IPS-20b (cell line): Measurements from ENCODE around the gene GRM1.
"Not testable (repeated sequence)": the region's sequence is repeated elsewhere in the genome, so short reads cannot be mapped to it uniquely, and the experiment has no call there.

ENCODE experiments used
- H3K27ac ChIP-seq: one replicate; pipeline ENCODE4 v1.5.1; 2013; ENCODE audit warnings: low read length
- H3K27me3 ChIP-seq: 2 replicates; pipeline ENCODE4 v1.6.1; 2013; ENCODE audit warnings: mild to moderate bottlenecking, low read length, inconsistent platforms; ENCODE audit not compliant: insufficient read depth
- H3K36me3 ChIP-seq: 2 replicates; pipeline ENCODE4 v1.6.1; 2013; ENCODE audit warnings: low read depth, mild to moderate bottlenecking, inconsistent platforms, low read length, moderate library complexity; ENCODE audit not compliant: insufficient read depth
- H3K4me1 ChIP-seq: 2 replicates; pipeline ENCODE4 v1.6.1; 2013; ENCODE audit warnings: mild to moderate bottlenecking, control low read depth, inconsistent platforms, low read length, moderate library complexity; ENCODE audit not compliant: insufficient read depth
- H3K4me3 ChIP-seq: 2 replicates; pipeline ENCODE4 v1.5.1; 2013; ENCODE audit warnings: mild to moderate bottlenecking, low read length, inconsistent platforms
- H3K9ac ChIP-seq: 2 replicates; pipeline ENCODE4 v1.6.1; 2013; ENCODE audit warnings: low read depth, mild to moderate bottlenecking, inconsistent platforms, low read length, moderate library complexity
- H3K9me3 ChIP-seq: 2 replicates; pipeline ENCODE4 v1.6.1; 2013; ENCODE audit warnings: mild to moderate bottlenecking, low read depth, low read length, inconsistent platforms; ENCODE audit not compliant: insufficient read depth

Gene GRM1

GRCh38 chr6:146200176-146200575 lies 171.3 kb downstream of the GRM1 start:
- Histone ChIP-seq H3K27ac (no peak overlapping the region), H3K36me3 (no peaks in the 10 kb centered on the region), H3K9me3 (no peaks in the 10 kb centered on the region), H3K4me1 (no peaks in the 10 kb centered on the region), H3K9ac (no peak overlapping the region), H3K27me3 (no peaks in the 10 kb centered on the region), H3K4me3 (no peak overlapping the region)

GRCh38 chr6:146202570-146202969 lies 173.7 kb downstream of the GRM1 start:
- no peaks in the 10 kb centered on the region for H3K36me3 ChIP-seq
- H3K27ac ChIP-seq = no peak overlapping the region
- H3K27me3 ChIP-seq = no peaks in the 10 kb centered on the region
- H3K4me1 ChIP-seq = no peaks in the 10 kb centered on the region
- H3K9ac ChIP-seq = no peak overlapping the region
- no peaks in the 10 kb centered on the region for H3K9me3 ChIP-seq
- H3K4me3 ChIP-seq = no peak overlapping the region

- Histone ChIP-seq H3K9ac (no peak overlapping the region), H3K4me1 (peaks cover 10% of the 10 kb centered on the region; the same call in 1 of the 2 replicates), H3K4me3 (no peak overlapping the region), H3K9me3 (no peaks in the 10 kb centered on the region), H3K27ac (no peak overlapping the region), H3K36me3 (no peaks in the 10 kb centered on the region), H3K27me3 (no peaks in the 10 kb centered on the region)
Measured at GRCh38 chr6:146209942-146210341, 181.1 kb downstream of the GRM1 start.

GRCh38 chr6:146210406-146211083 lies 181.7 kb downstream of the GRM1 start:
- Histone ChIP-seq H3K27me3 (no peaks in the 10 kb centered on the region), H3K4me1 (peaks cover 10% of the 10 kb centered on the region; the same call in 1 of the 2 replicates), H3K27ac (no peak overlapping the region), H3K36me3 (no peaks in the 10 kb centered on the region), H3K9me3 (no peaks in the 10 kb centered on the region), H3K9ac (no peak overlapping the region), H3K4me3 (no peak overlapping the region)

GRCh38 chr6:146211646-146212045 lies 182.8 kb downstream of the GRM1 start:
- Histone ChIP-seq H3K27ac (no peak overlapping the region), H3K4me3 (no peak overlapping the region), H3K27me3 (no peaks in the 10 kb centered on the region), H3K9me3 (no peaks in the 10 kb centered on the region), H3K36me3 (no peaks in the 10 kb centered on the region), H3K4me1 (peaks cover 10% of the 10 kb centered on the region; the same call in 1 of the 2 replicates), H3K9ac (no peak overlapping the region)

GRCh38 chr6:146212781-146213180 lies 183.9 kb downstream of the GRM1 start:
- H3K36me3 ChIP-seq = no peaks in the 10 kb centered on the region
- H3K4me1 ChIP-seq = peaks cover 10% of the 10 kb centered on the region; the same call in 1 of the 2 replicates
- no peak overlapping the region for H3K27ac ChIP-seq
- no peak overlapping the region for H3K9ac ChIP-seq
- no peaks in the 10 kb centered on the region for H3K9me3 ChIP-seq
- no peaks in the 10 kb centered on the region for H3K27me3 ChIP-seq
- H3K4me3 ChIP-seq = no peak overlapping the region

GRCh38 chr6:146219101-146219500 lies 190.2 kb downstream of the GRM1 start:
- H3K27ac ChIP-seq = no peak overlapping the region
- no peak overlapping the region for H3K4me3 ChIP-seq
- no peaks in the 10 kb centered on the region for H3K4me1 ChIP-seq
- no peaks in the 10 kb centered on the region for H3K36me3 ChIP-seq
- H3K27me3 ChIP-seq = no peaks in the 10 kb centered on the region
- H3K9ac ChIP-seq = no peak overlapping the region
- no peaks in the 10 kb centered on the region for H3K9me3 ChIP-seq

GRCh38 chr6:146224449-146224848 lies 195.6 kb downstream of the GRM1 start:
- H3K4me3 ChIP-seq = no peak overlapping the region
- H3K36me3 ChIP-seq = no peaks in the 10 kb centered on the region
- H3K9ac ChIP-seq = no peak overlapping the region
- 0 out of 2 replicates have a peak, but pooled peaks cover 5% of the 10 kb centered on the region for H3K4me1 ChIP-seq
- H3K27ac ChIP-seq = no peak overlapping the region
- no peaks in the 10 kb centered on the region for H3K9me3 ChIP-seq
- H3K27me3 ChIP-seq = no peaks in the 10 kb centered on the region

- Histone ChIP-seq H3K27ac (no peak overlapping the region), H3K36me3 (no peaks in the 10 kb centered on the region), H3K9ac (no peak overlapping the region)
Measured at GRCh38 chr6:146224988-146225387, 196.1 kb downstream of the GRM1 start.

GRCh38 chr6:146240322-146240721 lies 211.5 kb downstream of the GRM1 start:
- H3K4me3 ChIP-seq = no peak overlapping the region

More at GRCh38 chr6:146224988-146225387, 196.1 kb downstream of the GRM1 start:
- Histone ChIP-seq H3K27me3 (no peaks in the 10 kb centered on the region), H3K4me3 (no peak overlapping the region), H3K9me3 (no peaks in the 10 kb centered on the region), H3K4me1 (0 out of 2 replicates have a peak, but pooled peaks cover 5% of the 10 kb centered on the region)

GRCh38 chr6:146240807-146241206 lies 211.9 kb downstream of the GRM1 start:
- Histone ChIP-seq H3K27me3 (no peaks in the 10 kb centered on the region), H3K4me1 (no peaks in the 10 kb centered on the region), H3K9ac (no peak overlapping the region), H3K36me3 (no peaks in the 10 kb centered on the region), H3K4me3 (no peak overlapping the region), H3K27ac (no peak overlapping the region), H3K9me3 (peaks cover 9% of the 10 kb centered on the region; the same call in 1 of the 2 replicates)

More at GRCh38 chr6:146240322-146240721, 211.5 kb downstream of the GRM1 start:
- no peaks in the 10 kb centered on the region for H3K27me3 ChIP-seq
- no peaks in the 10 kb centered on the region for H3K4me1 ChIP-seq
- H3K9me3 ChIP-seq = peaks cover 9% of the 10 kb centered on the region; the same call in 1 of the 2 replicates
- H3K36me3 ChIP-seq = no peaks in the 10 kb centered on the region
- no peak overlapping the region for H3K27ac ChIP-seq
- H3K9ac ChIP-seq = no peak overlapping the region

GRCh38 chr6:146243646-146244045 lies 214.8 kb downstream of the GRM1 start:
- not testable (repeated sequence) for H3K27ac ChIP-seq, H3K4me3 ChIP-seq, H3K4me1 ChIP-seq, H3K27me3 ChIP-seq, H3K36me3 ChIP-seq, H3K9ac ChIP-seq, H3K9me3 ChIP-seq
